ENCODE measurements around the gene GRID2.
A peak's percentile ranks its signal among the peaks of the same experiment; 100 is the strongest.

The GRID2 gene

DNA sequence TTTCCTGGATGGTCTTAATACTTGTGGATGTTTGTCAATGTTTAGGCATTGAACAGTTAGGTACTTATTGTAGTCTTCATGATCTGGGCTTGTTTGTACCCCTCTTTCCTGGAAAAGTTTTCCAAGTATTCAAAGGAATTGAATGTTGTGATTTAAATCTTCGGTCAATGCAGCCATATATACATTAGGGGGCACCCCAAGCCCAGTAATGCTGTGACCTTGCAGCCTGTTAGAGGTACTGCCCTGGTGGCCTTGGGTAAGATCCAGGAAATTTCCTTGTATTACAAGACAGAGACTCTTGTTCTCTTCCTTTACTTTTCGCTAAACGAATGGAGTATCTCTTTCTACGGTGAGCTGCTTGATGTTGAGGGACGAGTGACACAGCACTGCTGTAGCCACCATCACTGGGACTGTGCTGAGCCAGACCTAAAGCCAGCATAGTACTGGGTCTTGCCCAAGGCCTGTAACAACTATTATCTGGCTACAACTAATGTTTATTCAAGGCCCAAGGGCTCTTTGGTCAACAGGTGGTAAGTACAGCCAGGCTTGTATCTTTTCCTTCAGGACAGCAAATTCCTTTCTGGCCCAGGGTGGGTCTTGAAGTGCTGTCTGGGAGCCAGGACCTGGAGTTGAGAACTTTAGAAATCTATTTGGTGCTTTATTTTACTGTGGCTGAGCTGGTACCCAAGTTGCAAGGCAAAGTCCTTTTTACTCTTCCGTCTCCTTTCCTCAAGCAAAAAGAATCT, 1406.5 kb downstream of the GRID2 start:
- no peak overlapping the region for H3K27ac ChIP-seq
- TF ChIP-seq ZFX (IDR thresholded peaks at IDR 0.05; ENCODE audit: borderline replicate concordance) = no peak
- TF ChIP-seq, protein P1, sequence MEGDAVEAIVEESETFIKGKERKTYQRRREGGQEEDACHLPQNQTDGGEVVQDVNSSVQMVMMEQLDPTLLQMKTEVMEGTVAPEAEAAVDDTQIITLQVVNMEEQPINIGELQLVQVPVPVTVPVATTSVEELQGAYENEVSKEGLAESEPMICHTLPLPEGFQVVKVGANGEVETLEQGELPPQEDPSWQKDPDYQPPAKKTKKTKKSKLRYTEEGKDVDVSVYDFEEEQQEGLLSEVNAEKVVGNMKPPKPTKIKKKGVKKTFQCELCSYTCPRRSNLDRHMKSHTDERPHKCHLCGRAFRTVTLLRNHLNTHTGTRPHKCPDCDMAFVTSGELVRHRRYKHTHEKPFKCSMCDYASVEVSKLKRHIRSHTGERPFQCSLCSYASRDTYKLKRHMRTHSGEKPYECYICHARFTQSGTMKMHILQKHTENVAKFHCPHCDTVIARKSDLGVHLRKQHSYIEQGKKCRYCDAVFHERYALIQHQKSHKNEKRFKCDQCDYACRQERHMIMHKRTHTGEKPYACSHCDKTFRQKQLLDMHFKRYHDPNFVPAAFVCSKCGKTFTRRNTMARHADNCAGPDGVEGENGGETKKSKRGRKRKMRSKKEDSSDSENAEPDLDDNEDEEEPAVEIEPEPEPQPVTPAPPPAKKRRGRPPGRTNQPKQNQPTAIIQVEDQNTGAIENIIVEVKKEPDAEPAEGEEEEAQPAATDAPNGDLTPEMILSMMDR (IDR thresholded peaks at IDR 0.05) = 0 out of 2 replicates have a peak, but pooled peaks have one; percentile 15

DNA sequence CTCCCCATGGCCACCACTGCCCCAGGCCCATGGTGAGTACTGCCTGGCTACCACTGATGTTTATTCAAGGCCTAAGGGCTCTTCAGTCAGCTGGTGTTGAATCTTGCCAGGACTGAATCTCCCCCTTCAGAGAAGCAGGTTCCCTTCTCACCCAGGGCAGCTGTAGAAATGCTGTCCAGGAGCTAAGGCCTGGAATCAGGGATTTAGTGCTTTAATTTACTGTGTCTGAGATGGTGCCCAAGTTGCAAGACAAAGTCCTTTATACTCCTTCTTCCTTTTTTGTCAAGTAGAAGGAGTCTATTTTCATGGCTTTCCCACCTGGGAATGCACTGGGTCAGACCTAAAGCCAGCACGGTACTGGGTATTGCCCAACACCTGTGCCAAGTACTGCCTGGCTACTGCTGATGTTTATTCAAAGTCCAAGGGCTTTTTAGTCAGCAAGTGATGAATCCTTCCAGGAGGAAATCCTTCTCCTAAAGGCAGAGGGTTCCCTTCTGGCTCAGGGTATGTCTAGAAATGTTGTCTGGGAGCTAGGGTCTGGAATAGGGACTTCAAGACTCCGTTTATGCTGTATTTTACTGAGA, 1407.2 kb downstream of the GRID2 start:
- H3K27ac ChIP-seq = no peak overlapping the region
- TF ChIP-seq, protein P1 (IDR thresholded peaks at IDR 0.05) = no peak
- no peak for TF ChIP-seq ZFX (IDR thresholded peaks at IDR 0.05; ENCODE audit: borderline replicate concordance)

DNA sequence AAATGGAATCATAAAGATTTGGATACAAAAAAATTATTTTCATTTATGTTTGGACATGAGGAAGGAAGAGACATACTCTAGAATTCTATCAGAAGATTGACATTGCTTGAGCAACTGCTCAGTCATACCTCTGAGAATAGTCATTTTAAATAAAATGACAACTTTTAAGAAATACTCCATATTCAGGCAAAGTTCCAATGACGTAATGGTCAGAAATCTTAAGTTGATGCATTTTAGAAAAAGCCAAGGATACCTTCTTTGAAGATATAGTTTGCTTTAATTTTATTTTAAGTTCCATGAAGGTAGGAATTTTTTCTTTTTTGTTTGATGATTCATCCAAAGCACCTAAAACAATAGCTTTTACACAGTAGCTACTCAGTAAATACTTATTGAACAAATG, 1414.5 kb downstream of the GRID2 start:
- no peak overlapping the region for H3K27ac ChIP-seq
- no peak for TF ChIP-seq ZFX (IDR thresholded peaks at IDR 0.05; ENCODE audit: borderline replicate concordance)
- TF ChIP-seq, protein P1 (IDR thresholded peaks at IDR 0.05) = no peak

DNA sequence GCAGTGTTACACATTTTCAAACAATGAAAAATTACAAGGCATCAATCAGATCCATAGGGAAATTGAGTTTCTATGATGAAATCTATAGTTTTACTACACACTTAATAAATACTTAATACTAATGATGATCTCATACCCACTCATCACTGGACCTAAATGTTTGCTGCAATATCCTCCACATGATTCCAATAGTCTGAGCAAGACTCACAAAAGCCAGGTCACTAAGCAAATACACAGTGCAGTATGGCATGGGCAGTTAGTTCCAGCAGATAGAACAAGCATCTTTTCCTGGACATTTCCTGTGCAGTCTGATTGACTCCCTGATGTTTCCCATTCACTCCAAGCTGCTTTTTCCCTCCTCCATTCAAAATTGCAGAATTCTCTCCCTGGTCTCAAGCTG, 1415.8 kb downstream of the GRID2 start:
- TF ChIP-seq, protein P1 (IDR thresholded peaks at IDR 0.05) = no peak
- no peak for TF ChIP-seq ZFX (IDR thresholded peaks at IDR 0.05; ENCODE audit: borderline replicate concordance)
- no peak overlapping the region for H3K27ac ChIP-seq

DNA sequence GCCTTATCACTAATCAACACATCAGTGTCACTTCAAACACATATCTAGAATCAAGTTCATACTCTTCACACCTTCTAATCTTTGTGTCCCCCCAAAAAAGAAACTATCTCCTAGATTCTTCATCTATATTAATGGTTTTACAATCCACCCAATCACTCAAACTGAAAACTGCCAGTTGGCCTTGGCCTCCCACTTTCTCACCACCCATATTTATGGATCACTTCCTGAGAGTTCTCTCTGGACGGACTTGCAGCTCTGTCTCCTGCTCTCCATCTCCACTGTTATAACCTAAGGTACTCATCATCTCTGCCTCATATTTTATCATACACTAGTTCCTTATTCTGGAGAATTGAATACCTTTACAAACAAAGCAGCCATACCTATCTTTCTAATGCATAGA, 1418.7 kb downstream of the GRID2 start:
- H3K27ac ChIP-seq = no peak overlapping the region
- no peak for TF ChIP-seq ZFX (IDR thresholded peaks at IDR 0.05; ENCODE audit: borderline replicate concordance)
- TF ChIP-seq, protein P1 (IDR thresholded peaks at IDR 0.05) = no peak

DNA sequence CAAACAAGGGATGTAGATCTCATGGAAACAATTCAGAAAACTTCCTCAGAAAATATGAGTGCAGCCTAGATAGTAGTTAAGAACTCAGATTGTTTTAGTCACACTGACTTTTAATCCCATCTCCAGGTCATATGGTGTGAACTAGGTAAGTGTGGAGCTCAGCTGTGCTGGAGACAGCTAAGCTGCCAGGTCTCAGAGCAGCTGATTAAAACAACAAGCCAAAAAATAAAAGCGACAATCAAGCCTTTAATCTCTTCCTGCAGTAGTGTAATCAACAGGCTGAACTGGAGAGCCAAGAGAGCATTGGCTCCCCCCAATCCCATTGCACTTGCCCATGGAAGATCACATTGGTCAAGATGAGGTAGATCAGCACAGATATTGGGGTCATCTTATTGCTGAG, 1426.5 kb downstream of the GRID2 start:
- TF ChIP-seq ZFX (IDR thresholded peaks at IDR 0.05; ENCODE audit: borderline replicate concordance) = no peak
- TF ChIP-seq, protein P1 (IDR thresholded peaks at IDR 0.05) = no peak
- no peak overlapping the region for H3K27ac ChIP-seq

DNA sequence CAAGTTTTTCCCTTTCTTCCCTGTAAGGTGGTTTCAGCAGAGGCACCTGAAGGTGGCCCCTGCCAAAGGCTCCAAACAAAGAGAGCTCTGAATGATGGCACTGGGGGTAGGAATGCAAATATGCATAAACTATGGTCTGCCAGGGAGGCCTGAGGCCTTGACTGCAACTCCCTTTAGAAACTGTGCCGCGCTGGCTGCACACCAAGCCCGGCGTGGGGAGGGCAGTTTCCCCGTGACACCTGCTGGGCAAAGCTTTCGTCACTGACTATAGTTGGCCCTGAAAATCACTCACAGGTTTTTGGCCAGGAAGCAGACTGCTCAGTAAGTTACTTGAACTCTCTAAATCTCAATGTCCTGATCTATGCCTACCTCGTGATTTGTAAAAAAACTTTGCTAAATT, 1427.0 kb downstream of the GRID2 start:
- no peak overlapping the region for H3K27ac ChIP-seq
- TF ChIP-seq, protein P1 (IDR thresholded peaks at IDR 0.05) = no peak
- no peak for TF ChIP-seq ZFX (IDR thresholded peaks at IDR 0.05; ENCODE audit: borderline replicate concordance)
